DMS153 (cell line): ENCODE results near the gene MUC4.

Experiments
- DNase-seq: peaks from one replicate; lab custom pipeline; 2025; lab: John Stamatoyannopoulos, UW

The MUC4 gene

GRCh38 chr3:195699860-195700259, 111.9 kb downstream of the MUC4 start:
- no peak for DNase-seq

- DNase-seq: no peak
Observed at GRCh38 chr3:195699388-195699771, 112.3 kb downstream of the MUC4 start.

GRCh38 chr3:195698647-195699387, 112.9 kb downstream of the MUC4 start:
- DNase-seq: no peak

GRCh38 chr3:195698325-195698646, 113.4 kb downstream of the MUC4 start:
- no peak for DNase-seq

- DNase-seq: no peak
Observed at GRCh38 chr3:195697582-195698324, 114.0 kb downstream of the MUC4 start.
